Fibroblast of mammary gland (primary cell): Measurements from ENCODE around the gene MMP3.

Experiments used
- DNase-seq: peaks from one replicate; pipeline ENCODE4 v3.0.0-alpha.2; 2010; ENCODE audit warnings: low read depth
- H3K4me3 ChIP-seq: 2 replicates; pipeline ENCODE4 v1.5.1; 2011; ENCODE audit warnings: low read depth, mild to moderate bottlenecking, low read length, moderate library complexity; ENCODE audit not compliant: control insufficient read depth
- CTCF ChIP-seq: conservative IDR thresholded peaks from 2 replicates; pipeline ENCODE4 v1.5.1; 2011; ENCODE audit warnings: low read depth, low read length, inconsistent platforms; ENCODE audit not compliant: control insufficient read depth, insufficient read depth

The MMP3 gene

GRCh38 chr11:102798012-102798746, 45.2 kb downstream of the MMP3 start, which contains the start of gene MMP1:
Gene MMP1 (minus strand): TSS chr11:102798160. CDS start chr11:102798092, 68 bp downstream.
- no peak within 1 kb of the TSS for H3K4me3 ChIP-seq
- DNase-seq = peak; percentile 85
- TF ChIP-seq CTCF = no peak

GRCh38 chr11:102794382-102794781, 49.0 kb downstream of the MMP3 start:
- H3K4me3 ChIP-seq = no peak overlapping the region
- peak; percentile 56 for TF ChIP-seq CTCF
- peak; percentile 41 for DNase-seq

- no peak for DNase-seq
- no peak for TF ChIP-seq CTCF
- no peak overlapping the region for H3K4me3 ChIP-seq
Observed at GRCh38 chr11:102793677-102794290, 49.6 kb downstream of the MMP3 start.

- TF ChIP-seq CTCF = no peak
- H3K4me3 ChIP-seq = no peak overlapping the region
- DNase-seq = no peak
Observed at GRCh38 chr11:102792604-102793003, 50.8 kb downstream of the MMP3 start.

GRCh38 chr11:102791271-102792036, 52.0 kb downstream of the MMP3 start:
- no peak for DNase-seq
- TF ChIP-seq CTCF = no peak
- H3K4me3 ChIP-seq = no peak overlapping the region

- no peak for TF ChIP-seq CTCF
- no peak for DNase-seq
Observed at GRCh38 chr11:102788334-102788995, 54.9 kb downstream of the MMP3 start.

More at GRCh38 chr11:102788334-102788995, 54.9 kb downstream of the MMP3 start:
- no peak overlapping the region for H3K4me3 ChIP-seq
